Right atrium auricular region (tissue), 2 donors: Measurements from ENCODE around the gene VSNL1. TPM values are rescaled to one million over a fixed set of nuclear protein-coding genes. Genes with fewer than 3 reads are reported as not detected.

ENCODE experiments used
- DNase-seq: peaks from one replicate; pipeline ENCODE4 v3.0.0-alpha.2; 2019; ENCODE audit warnings: low spot score
- H3K27ac ChIP-seq, 2 donors: fragments of 200-600 bp; sonication (generic); 1 replicate in 1 of 2; 2 replicates in 1 of 2; pipeline ENCODE4 v1.5.1; 2016 to 2019
- H3K27me3 ChIP-seq, 2 donors: fragments of 200-600 bp; sonication (generic); one replicate each; pipeline versions ENCODE4 v1.5.1 to v1.6.0; 2017 to 2019
- H3K36me3 ChIP-seq: fragments of 200-600 bp; sonication (generic); one replicate; pipeline ENCODE4 v1.5.1; 2016
- H3K4me1 ChIP-seq, 2 donors: fragments of 200-600 bp; sonication (generic); one replicate each; pipeline versions ENCODE4 v1.5.1 to v1.6.0; 2017 to 2019
- H3K4me3 ChIP-seq, 2 donors: fragments of 200-600 bp; sonication (generic); 1 replicate in 1 of 2; 2 replicates in 1 of 2; pipeline ENCODE4 v1.5.1; 2017 to 2019; ENCODE audit warnings: mild to moderate bottlenecking in 1 of 2, moderate library complexity in 1 of 2
- H3K9me3 ChIP-seq, 2 donors: fragments of 200-600 bp; sonication (generic); one replicate each; pipeline ENCODE4 v1.5.1; 2019
- total RNA-seq, 2 donors: library from RNA; depleted of rRNA; stranded (reverse); fragments of >200 nt; gene quantifications; one replicate each; pipeline ENCODE4 v1.1.0, GENCODE V29; 2016
- TF ChIP-seq, protein P1 (sequence below), 2 donors: fragments of 200-600 bp; sonication (generic); IDR thresholded peaks; one replicate each; pipeline ENCODE4 v1.5.1; 2019; ENCODE audit warnings: antibody characterized with exemption in 2 of 2

Gene VSNL1
- total RNA-seq, 2 donors from 2014 or later: 30.2 to 41.7 TPM

DNA sequence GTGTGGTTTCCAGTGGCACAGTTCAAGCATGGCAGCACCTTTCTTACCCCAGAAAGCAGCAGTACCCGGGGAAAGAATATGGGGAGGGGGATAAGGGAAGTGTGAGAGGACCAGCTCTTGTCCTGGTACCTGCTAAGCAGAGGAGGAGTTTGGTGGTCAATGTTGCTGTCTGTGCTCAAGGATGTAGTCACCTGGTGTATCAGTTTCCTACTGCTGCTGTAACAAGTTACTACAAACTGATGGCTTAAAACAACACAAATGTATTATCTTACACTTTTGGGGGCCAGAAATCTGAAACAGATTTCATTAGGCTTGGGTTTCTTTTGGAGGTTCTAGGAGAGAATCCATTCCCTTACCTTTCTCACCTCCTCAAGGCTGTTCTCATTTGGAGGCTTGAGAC lies 77.5 kb downstream of the VSNL1 start:
- Histone ChIP-seq H3K27ac (no peak overlapping the region), H3K27me3 (no peaks in the 10 kb centered on the region), H3K9me3 (no peaks in the 10 kb centered on the region), H3K36me3 (no peaks in the 10 kb centered on the region), H3K4me1 (peaks cover 0 to 18% of the 10 kb centered on the region in 2 donors), H3K4me3 (no peak overlapping the region)
- TF ChIP-seq, protein P1, sequence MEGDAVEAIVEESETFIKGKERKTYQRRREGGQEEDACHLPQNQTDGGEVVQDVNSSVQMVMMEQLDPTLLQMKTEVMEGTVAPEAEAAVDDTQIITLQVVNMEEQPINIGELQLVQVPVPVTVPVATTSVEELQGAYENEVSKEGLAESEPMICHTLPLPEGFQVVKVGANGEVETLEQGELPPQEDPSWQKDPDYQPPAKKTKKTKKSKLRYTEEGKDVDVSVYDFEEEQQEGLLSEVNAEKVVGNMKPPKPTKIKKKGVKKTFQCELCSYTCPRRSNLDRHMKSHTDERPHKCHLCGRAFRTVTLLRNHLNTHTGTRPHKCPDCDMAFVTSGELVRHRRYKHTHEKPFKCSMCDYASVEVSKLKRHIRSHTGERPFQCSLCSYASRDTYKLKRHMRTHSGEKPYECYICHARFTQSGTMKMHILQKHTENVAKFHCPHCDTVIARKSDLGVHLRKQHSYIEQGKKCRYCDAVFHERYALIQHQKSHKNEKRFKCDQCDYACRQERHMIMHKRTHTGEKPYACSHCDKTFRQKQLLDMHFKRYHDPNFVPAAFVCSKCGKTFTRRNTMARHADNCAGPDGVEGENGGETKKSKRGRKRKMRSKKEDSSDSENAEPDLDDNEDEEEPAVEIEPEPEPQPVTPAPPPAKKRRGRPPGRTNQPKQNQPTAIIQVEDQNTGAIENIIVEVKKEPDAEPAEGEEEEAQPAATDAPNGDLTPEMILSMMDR (IDR thresholded peaks at IDR 0.05): no peak
- DNase-seq: no peak

DNA sequence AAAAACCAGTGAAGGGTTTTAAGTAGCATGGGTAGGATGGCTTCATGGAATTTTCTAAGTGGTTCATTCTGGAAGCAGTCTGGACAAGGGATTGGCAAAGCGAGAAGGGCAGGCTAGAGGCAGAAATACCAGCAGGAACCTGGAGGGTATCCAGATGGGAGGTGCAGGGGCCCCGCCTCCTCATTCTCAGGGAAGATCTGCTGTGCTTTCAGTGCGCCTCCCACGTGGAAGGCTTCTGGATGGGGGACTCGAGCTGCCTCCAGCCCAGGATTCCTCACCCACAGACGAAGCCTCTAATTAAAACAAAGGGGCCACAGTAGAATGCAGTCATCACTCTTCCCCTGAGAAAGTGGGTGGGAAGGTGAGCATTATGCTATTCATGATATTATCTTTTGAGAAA lies 79.8 kb downstream of the VSNL1 start:
- Histone ChIP-seq H3K4me1 (peaks cover 0 to 18% of the 10 kb centered on the region in 2 donors), H3K27me3 (no peaks in the 10 kb centered on the region), H3K27ac (peak overlapping the region; percentile 5 to 64), H3K9me3 (no peaks in the 10 kb centered on the region), H3K4me3 (no peak overlapping the region), H3K36me3 (no peaks in the 10 kb centered on the region)
- no peak for DNase-seq
- TF ChIP-seq, protein P1 (IDR thresholded peaks at IDR 0.05): no peak

DNA sequence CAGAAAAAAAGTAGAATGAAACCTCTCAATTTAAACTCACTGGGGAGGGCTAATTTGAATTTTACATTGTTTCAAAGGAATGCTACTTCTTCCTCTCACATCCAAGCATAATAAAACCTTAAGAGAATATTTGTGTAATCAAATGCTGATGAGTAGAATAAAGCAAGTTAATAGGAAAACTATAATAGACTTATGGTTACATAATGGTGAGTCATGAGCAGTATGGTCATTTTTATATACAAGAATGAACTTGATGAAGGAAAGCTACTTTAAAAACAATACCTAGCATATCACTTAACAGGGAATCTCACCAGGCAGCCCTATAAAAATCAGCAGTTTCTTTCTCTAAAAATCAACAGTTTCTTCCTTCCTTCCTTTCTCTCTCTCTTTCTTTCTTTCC lies 80.3 kb downstream of the VSNL1 start:
- peak overlapping the region in 1 of 2 donors; percentile 64 for H3K27ac ChIP-seq
- DNase-seq: no peak

DNA sequence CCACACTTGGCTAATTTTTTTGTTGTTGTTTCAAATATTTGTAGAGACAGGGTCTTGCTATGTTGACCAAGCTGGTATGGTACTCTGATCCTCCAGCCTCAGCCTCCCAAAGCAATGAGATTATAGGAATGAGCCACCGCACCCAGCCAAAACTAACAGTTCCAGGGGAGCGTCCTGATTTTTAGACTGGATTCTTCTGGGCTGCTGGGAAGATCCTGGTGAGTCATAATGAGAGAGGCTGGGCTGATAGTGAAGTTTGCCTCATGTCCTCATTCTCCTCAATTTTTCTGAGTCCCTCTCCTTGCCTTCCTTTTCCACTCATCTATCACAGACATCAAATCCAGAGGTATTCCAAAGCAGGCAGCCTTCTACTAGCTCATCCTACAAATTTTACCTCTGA lies 81.3 kb downstream of the VSNL1 start:
- Histone ChIP-seq H3K27me3 (no peaks in the 10 kb centered on the region), H3K4me3 (no peak overlapping the region), H3K4me1 (peaks cover 0 to 11% of the 10 kb centered on the region in 2 donors), H3K27ac (peak overlapping the region in 1 of 2 donors; percentile 10), H3K9me3 (no peaks in the 10 kb centered on the region), H3K36me3 (no peaks in the 10 kb centered on the region)
- TF ChIP-seq, protein P1 (IDR thresholded peaks at IDR 0.05): no peak
- DNase-seq: no peak

More for the DNA sequence above, 80.3 kb downstream of the VSNL1 start:
- no peaks in the 10 kb centered on the region for H3K27me3 ChIP-seq
- peaks cover 0 to 18% of the 10 kb centered on the region in 2 donors for H3K4me1 ChIP-seq
- H3K36me3 ChIP-seq: no peaks in the 10 kb centered on the region
- no peaks in the 10 kb centered on the region for H3K9me3 ChIP-seq
- H3K4me3 ChIP-seq: no peak overlapping the region
- TF ChIP-seq, protein P1 (IDR thresholded peaks at IDR 0.05): no peak

DNA sequence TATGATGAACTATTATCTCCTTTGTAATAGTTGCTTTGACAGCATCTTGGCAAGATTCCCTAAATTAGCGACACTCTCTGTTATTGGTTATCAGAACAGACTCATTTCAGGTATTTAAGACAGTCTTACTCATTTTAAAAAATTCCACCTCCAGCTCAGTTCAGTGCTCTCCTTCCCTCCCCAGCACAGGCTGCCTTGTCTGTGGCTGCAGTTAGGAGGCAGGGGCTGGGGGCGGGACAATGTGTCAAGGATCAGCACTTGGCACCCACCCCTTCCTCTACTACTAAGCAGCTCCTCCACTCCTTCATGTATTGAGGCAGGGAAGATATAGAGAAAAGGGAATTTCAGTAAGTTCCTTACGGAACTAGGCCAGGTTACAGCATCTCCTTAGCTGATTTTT lies 85.0 kb downstream of the VSNL1 start:
- no peak for DNase-seq
- no peak overlapping the region for H3K4me3 ChIP-seq
- no peaks in the 10 kb centered on the region for H3K36me3 ChIP-seq
- H3K27ac ChIP-seq: no peak overlapping the region
- no peaks in the 10 kb centered on the region for H3K27me3 ChIP-seq
- H3K9me3 ChIP-seq: peaks cover 0 to 9% of the 10 kb centered on the region in 2 donors
- TF ChIP-seq, protein P1 (IDR thresholded peaks at IDR 0.05): no peak
- peaks cover 0 to 9% of the 10 kb centered on the region in 2 donors for H3K4me1 ChIP-seq

DNA sequence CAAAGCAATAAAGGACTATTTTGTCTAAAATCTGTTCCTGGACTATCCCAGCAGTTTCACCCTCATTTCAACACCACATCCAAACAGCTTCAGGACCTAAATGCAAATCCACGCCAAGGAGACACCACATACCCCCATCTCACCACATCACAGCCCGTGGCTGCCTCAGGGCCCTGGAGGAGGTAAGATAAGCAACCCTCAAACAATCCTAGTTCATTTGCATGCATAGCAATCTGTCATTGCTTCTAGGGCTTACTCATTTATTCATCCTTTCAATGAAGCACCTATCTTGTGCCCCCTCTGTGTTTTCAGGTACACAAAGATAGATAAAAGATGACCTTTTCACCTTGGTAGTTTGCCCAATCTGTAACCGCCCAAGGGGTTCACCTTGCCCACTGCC lies 86.5 kb downstream of the VSNL1 start:
- TF ChIP-seq, protein P1 (IDR thresholded peaks at IDR 0.05): no peak
- DNase-seq: no peak
- Histone ChIP-seq H3K27ac (no peak overlapping the region), H3K4me1 (peaks cover 0 to 9% of the 10 kb centered on the region in 2 donors), H3K4me3 (no peak overlapping the region), H3K27me3 (no peaks in the 10 kb centered on the region), H3K36me3 (no peaks in the 10 kb centered on the region), H3K9me3 (peaks cover 0 to 9% of the 10 kb centered on the region in 2 donors)
